Parathyroid adenoma (tissue), 2 donors: ENCODE measurements around the gene CYP2A6.
"Not testable (repeated sequence)": the region's sequence is repeated elsewhere in the genome, so short reads cannot be mapped to it uniquely, and the experiment has no call there.

Experiments used
- H2AFZ ChIP-seq: fragments of 300-600 bp; sonication (generic); one replicate; pipeline ENCODE4 v1.7.0; 2017; ENCODE audit warnings: antibody characterized with exemption, mild to moderate bottlenecking
- H3K27ac ChIP-seq: fragments of 300-600 bp; sonication (generic); one replicate; pipeline ENCODE4 v1.7.0; 2017
- H3K27me3 ChIP-seq: fragments of 300-600 bp; sonication (generic); one replicate; pipeline ENCODE4 v1.7.0; 2017; ENCODE audit warnings: low read length; ENCODE audit not compliant: control insufficient read depth, insufficient read depth
- H3K36me3 ChIP-seq: fragments of 300-600 bp; sonication (generic); one replicate; pipeline ENCODE4 v1.7.0; 2017; ENCODE audit warnings: low read length; ENCODE audit not compliant: control insufficient read depth, insufficient read depth
- H3K4me1 ChIP-seq: fragments of 300-600 bp; sonication (generic); one replicate; pipeline ENCODE4 v1.7.0; 2017; ENCODE audit warnings: control low read depth
- H3K4me2 ChIP-seq: fragments of 300-600 bp; sonication (generic); one replicate; pipeline ENCODE4 v1.7.0; 2017; ENCODE audit warnings: low read length
- H3K4me3 ChIP-seq: fragments of 300-600 bp; sonication (generic); one replicate; pipeline ENCODE4 v1.7.0; 2017; ENCODE audit warnings: low read depth, low read length
- H3K79me2 ChIP-seq: fragments of 300-600 bp; sonication (generic); one replicate; pipeline ENCODE4 v1.7.0; 2017; ENCODE audit warnings: control low read depth
- H3K9ac ChIP-seq: fragments of 300-600 bp; sonication (generic); one replicate; pipeline ENCODE4 v1.7.0; 2017; ENCODE audit warnings: mild to moderate bottlenecking
- H3K9me3 ChIP-seq: fragments of 300-600 bp; sonication (generic); one replicate; pipeline ENCODE4 v1.7.0; 2017; ENCODE audit warnings: low read length; ENCODE audit not compliant: control insufficient read depth
- TF ChIP-seq, protein P1 (sequence below): fragments of 300-600 bp; sonication (generic); IDR thresholded peaks from one replicate; pipeline ENCODE4 v1.7.0; 2017; ENCODE audit warnings: antibody characterized with exemption, mild to moderate bottlenecking
- donor health status: primary hyperparathyroidism.

Gene CYP2A6

DNA sequence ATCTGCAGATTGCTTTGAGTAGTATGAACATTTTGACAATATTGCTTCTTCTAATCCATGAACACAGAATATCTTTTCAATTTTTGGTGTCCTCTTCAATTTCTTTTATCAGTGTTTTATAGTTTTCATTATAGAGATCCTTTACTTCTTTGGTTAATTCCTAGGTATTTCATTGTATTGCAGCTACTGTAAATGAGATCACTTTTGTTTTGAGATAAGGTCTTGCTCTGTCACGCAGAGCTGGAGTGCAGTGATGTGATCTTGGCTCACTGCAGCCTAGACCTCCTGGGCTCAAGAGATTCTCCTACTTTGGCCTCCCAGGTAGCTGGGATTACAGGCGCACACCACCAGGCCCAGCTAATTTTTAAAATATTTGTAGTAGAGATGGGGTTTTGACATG is 22.0 kb upstream of the CYP2A6 start:
- Histone ChIP-seq H3K27me3 (no peaks in the 10 kb centered on the region), H3K4me2 (no peak overlapping the region), H3K27ac (no peak overlapping the region), H3K36me3 (no peaks in the 10 kb centered on the region), H3K4me3 (no peak overlapping the region), H2AFZ (no peak overlapping the region), H3K9ac (no peak overlapping the region), H3K79me2 (no peaks in the 10 kb centered on the region), H3K9me3 (no peaks in the 10 kb centered on the region), H3K4me1 (no peaks in the 10 kb centered on the region)
- TF ChIP-seq, protein P1, sequence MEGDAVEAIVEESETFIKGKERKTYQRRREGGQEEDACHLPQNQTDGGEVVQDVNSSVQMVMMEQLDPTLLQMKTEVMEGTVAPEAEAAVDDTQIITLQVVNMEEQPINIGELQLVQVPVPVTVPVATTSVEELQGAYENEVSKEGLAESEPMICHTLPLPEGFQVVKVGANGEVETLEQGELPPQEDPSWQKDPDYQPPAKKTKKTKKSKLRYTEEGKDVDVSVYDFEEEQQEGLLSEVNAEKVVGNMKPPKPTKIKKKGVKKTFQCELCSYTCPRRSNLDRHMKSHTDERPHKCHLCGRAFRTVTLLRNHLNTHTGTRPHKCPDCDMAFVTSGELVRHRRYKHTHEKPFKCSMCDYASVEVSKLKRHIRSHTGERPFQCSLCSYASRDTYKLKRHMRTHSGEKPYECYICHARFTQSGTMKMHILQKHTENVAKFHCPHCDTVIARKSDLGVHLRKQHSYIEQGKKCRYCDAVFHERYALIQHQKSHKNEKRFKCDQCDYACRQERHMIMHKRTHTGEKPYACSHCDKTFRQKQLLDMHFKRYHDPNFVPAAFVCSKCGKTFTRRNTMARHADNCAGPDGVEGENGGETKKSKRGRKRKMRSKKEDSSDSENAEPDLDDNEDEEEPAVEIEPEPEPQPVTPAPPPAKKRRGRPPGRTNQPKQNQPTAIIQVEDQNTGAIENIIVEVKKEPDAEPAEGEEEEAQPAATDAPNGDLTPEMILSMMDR, result no peak

DNA sequence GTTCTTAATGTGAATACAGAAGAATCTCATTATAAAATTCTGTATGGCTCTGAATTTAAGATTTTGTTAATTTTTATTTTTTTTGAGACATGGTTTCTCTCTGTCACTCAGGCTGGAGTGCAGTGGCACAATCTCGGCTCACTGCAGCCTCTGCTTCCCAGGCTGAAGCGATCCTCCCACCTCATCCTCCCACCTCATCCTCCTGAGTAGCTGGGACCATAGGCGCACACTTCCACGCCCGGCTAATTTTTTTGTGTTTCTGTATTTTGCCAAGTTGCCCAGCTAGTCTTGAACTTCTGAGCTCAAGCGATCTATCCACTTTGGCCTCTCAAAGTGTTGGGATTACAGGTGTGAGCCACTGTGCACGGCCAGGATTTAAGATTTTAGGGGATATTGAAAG is 17.5 kb upstream of the CYP2A6 start:
- Histone ChIP-seq H3K36me3 (no peaks in the 10 kb centered on the region), H3K9ac (no peak overlapping the region), H3K79me2 (no peaks in the 10 kb centered on the region), H3K9me3 (no peaks in the 10 kb centered on the region), H3K4me3 (no peak overlapping the region), H3K27me3 (no peaks in the 10 kb centered on the region), H2AFZ (no peak overlapping the region), H3K27ac (no peak overlapping the region), H3K4me1 (no peaks in the 10 kb centered on the region), H3K4me2 (no peak overlapping the region)
- TF ChIP-seq, protein P1, result no peak

DNA sequence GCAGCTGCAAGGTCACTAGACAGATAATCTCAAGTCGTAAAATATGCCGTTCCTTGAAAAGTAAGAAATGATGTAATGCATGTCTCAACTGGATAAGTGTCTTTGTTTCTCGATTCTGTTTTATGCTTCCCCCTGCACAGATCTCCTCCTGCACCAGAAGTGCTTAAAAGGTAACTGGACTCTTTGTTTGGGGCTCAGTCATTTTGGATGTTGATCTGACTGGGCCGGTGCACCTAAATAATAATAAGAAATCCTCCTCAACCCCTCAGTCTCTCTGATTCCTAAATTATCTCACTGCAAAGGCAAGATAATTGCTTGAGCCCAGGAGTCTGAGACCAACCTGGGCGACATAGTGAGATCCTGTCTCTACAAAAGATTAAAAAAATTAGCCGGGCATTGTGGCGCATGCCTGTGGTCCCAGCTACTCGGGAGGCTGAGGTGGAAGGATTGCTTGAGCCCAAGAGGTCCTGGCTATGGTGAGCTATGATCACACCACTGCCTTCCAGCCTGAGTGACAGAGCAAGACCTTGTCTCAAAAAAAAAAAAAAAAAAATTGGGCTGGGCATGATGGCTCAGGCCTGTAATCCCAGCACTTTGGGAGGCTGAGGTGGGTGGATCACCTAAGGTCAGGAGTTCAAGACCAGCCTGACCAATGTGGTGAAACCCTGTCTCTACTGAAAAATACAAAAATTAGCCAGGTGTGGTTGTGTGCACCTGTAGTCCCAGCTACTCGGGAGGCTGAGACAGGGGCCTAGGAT is 14.7 kb upstream of the CYP2A6 start:
- not testable (repeated sequence) for H3K36me3 ChIP-seq, H3K27ac ChIP-seq, H3K4me2 ChIP-seq, H3K4me3 ChIP-seq, H2AFZ ChIP-seq, H3K79me2 ChIP-seq, H3K4me1 ChIP-seq, H3K27me3 ChIP-seq, H3K9ac ChIP-seq, H3K9me3 ChIP-seq

DNA sequence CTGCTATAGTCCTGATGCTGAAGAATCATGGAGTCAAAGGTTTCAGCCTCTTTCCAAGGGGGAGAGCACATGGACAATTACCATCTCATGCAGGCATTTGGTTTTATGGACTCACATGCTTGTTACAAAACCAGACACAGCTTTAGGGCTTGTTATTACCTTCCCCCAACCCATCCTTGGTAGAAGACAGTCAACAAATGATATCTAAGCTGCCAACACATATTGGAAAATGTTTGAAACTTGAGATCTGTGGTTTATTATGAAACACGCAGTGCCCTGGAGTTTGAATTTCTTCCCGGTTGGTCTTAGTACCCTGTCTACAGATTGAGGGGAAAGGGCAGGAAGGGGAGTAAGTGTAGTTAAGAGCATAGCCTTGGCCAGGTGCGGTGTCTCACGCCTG is 12.5 kb upstream of the CYP2A6 start:
- Histone ChIP-seq H3K36me3 (no peaks in the 10 kb centered on the region), H3K9me3 (no peaks in the 10 kb centered on the region), H2AFZ (no peak overlapping the region), H3K79me2 (no peaks in the 10 kb centered on the region), H3K27me3 (no peaks in the 10 kb centered on the region), H3K4me3 (no peak overlapping the region), H3K4me1 (no peaks in the 10 kb centered on the region), H3K4me2 (no peak overlapping the region), H3K27ac (no peak overlapping the region), H3K9ac (no peak overlapping the region)
- TF ChIP-seq, protein P1, result no peak

DNA sequence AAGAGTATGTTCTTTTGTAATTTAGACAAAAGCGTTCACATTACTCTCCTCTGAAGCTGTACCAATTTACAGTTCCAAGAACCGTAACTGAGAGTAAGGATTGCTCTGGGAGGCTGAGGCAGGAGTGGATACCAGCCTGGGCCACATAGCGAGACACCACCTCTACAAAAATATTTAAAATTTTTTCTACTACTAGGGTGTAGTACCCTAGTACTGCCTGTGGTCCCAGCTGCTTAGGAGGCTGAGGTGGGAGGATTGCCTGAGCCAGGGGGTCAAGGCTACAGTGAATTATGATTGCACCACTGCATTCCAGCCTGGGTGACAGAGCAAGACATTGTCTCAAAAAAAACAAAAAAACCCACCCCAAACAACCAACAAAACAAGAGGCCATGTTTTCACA is 12.1 kb upstream of the CYP2A6 start:
- Histone ChIP-seq H3K79me2 (no peaks in the 10 kb centered on the region), H3K4me2 (no peak overlapping the region), H2AFZ (no peak overlapping the region), H3K36me3 (no peaks in the 10 kb centered on the region), H3K9me3 (no peaks in the 10 kb centered on the region), H3K4me3 (no peak overlapping the region), H3K9ac (no peak overlapping the region), H3K27ac (no peak overlapping the region), H3K27me3 (no peaks in the 10 kb centered on the region), H3K4me1 (no peaks in the 10 kb centered on the region)
- TF ChIP-seq, protein P1, result no peak
